ENCODE data around the gene CIAO2B. TPM values are rescaled to one million over a fixed set of nuclear protein-coding genes. Genes with fewer than 3 reads are reported as not detected.
"Not testable (repeated sequence)": the region's sequence is repeated elsewhere in the genome, so short reads cannot be mapped to it uniquely, and the experiment has no call there.

Gene CIAO2B
- total RNA-seq, 2 experiments from 2014 or later, result 95.2 to 112 TPM

GRCh38 chr16:66944971-66945370 lies 10.8 kb upstream of the CIAO2B start:
- Mint-ChIP-seq H3K4me1 (peaks cover 20% of the 10 kb centered on the region), H3K27me3 (peaks cover 21% of the 10 kb centered on the region)
- H3K27ac Mint-ChIP-seq; POLR2A ChIA-PET; H3K4me3 Mint-ChIP-seq; H3K9me3 Mint-ChIP-seq; DNase-seq; H3K36me3 Mint-ChIP-seq (ENCODE audit: low read depth): not testable (repeated sequence)
- CTCF ChIA-PET, result interaction anchor here (0.6 to 2.2 kb wide), 4 partner anchors 73 to 279 kb away, joined by 3 to 6 read pairs (median 4); no protein-coding TSS in a partner anchor

- H3K27ac Mint-ChIP-seq, result peak overlapping the region; percentile 54
- POLR2A ChIA-PET, result no interaction called here
- H3K9me3 Mint-ChIP-seq, result no peaks in the 10 kb centered on the region
- peaks cover 7% of the 10 kb centered on the region for H3K36me3 Mint-ChIP-seq (ENCODE audit: low read depth)
- H3K27me3 Mint-ChIP-seq, result peaks cover 12% of the 10 kb centered on the region
- CTCF ChIA-PET, result interaction anchor here (0.6 to 2.2 kb wide), 9 partner anchors 13 to 183 kb away, joined by 3 to 6 read pairs (median 4); partner anchors contain the start of gene CES3
- DNase-seq, result no peak
- peaks cover 18% of the 10 kb centered on the region for H3K4me1 Mint-ChIP-seq
- no peak overlapping the region for H3K4me3 Mint-ChIP-seq
These were observed 9.8 kb upstream of the CIAO2B start for GRCh38 chr16:66944054-66944441.

GRCh38 chr16:66943426-66944053 lies 9.3 kb upstream of the CIAO2B start:
- Mint-ChIP-seq H3K36me3 (ENCODE audit: low read depth) (peaks cover 7% of the 10 kb centered on the region), H3K27ac (no peak overlapping the region), H3K9me3 (no peaks in the 10 kb centered on the region), H3K4me1 (peaks cover 16% of the 10 kb centered on the region), H3K4me3 (no peak overlapping the region), H3K27me3 (peaks cover 8% of the 10 kb centered on the region)
- CTCF ChIA-PET, result interaction anchor here (0.7 to 2.2 kb wide), 9 partner anchors 14 to 232 kb away, joined by 3 to 6 read pairs (median 4); partner anchors contain the start of gene CES3
- POLR2A ChIA-PET, result no interaction called here
- no peak for DNase-seq

GRCh38 chr16:66942981-66943380 lies 8.8 kb upstream of the CIAO2B start:
- ChIA-PET CTCF (interaction anchor here (0.7 to 2.2 kb wide), 6 partner anchors 14 to 233 kb away, joined by 3 to 6 read pairs (median 4); partner anchors contain the start of gene CES3), POLR2A (no interaction called here)
- H3K4me3 Mint-ChIP-seq, result no peak overlapping the region
- H3K27ac Mint-ChIP-seq, result no peak overlapping the region
- no peaks in the 10 kb centered on the region for H3K9me3 Mint-ChIP-seq
- DNase-seq, result no peak
- peaks cover 2% of the 10 kb centered on the region for H3K27me3 Mint-ChIP-seq
- H3K36me3 Mint-ChIP-seq (ENCODE audit: low read depth), result peaks cover 7% of the 10 kb centered on the region
- H3K4me1 Mint-ChIP-seq, result peaks cover 11% of the 10 kb centered on the region

- no peak for DNase-seq
- no peaks in the 10 kb centered on the region for H3K27me3 Mint-ChIP-seq
- no peak overlapping the region for H3K4me3 Mint-ChIP-seq
- POLR2A ChIA-PET, result no interaction called here
- CTCF ChIA-PET, result interaction anchor here (1.2 to 1.7 kb wide), 3 partner anchors 12 to 215 kb away, joined by 3 to 4 read pairs (median 3); no protein-coding TSS in a partner anchor
- peaks cover 23% of the 10 kb centered on the region for H3K4me1 Mint-ChIP-seq
- no peaks in the 10 kb centered on the region for H3K9me3 Mint-ChIP-seq
- H3K36me3 Mint-ChIP-seq (ENCODE audit: low read depth), result peaks cover 7% of the 10 kb centered on the region
- no peak overlapping the region for H3K27ac Mint-ChIP-seq
These were observed 6.0 kb upstream of the CIAO2B start for GRCh38 chr16:66940236-66940635.

- CTCF ChIA-PET, result interaction anchor here (1.0 to 1.7 kb wide), 2 partner anchors 14 to 216 kb away, joined by 3 read pairs; no protein-coding TSS in a partner anchor
- H3K27me3 Mint-ChIP-seq, result no peaks in the 10 kb centered on the region
- no peak for DNase-seq
- H3K4me1 Mint-ChIP-seq, result peaks cover 26% of the 10 kb centered on the region
- no peaks in the 10 kb centered on the region for H3K9me3 Mint-ChIP-seq
- H3K4me3 Mint-ChIP-seq, result no peak overlapping the region
- peaks cover 7% of the 10 kb centered on the region for H3K36me3 Mint-ChIP-seq (ENCODE audit: low read depth)
- POLR2A ChIA-PET, result no interaction called here
- no peak overlapping the region for H3K27ac Mint-ChIP-seq
These were observed 5.2 kb upstream of the CIAO2B start for GRCh38 chr16:66939366-66939765.

GRCh38 chr16:66937725-66938337 lies 3.6 kb upstream of the CIAO2B start:
- no peaks in the 10 kb centered on the region for H3K27me3 Mint-ChIP-seq
- POLR2A ChIA-PET, result no interaction called here
- H3K9me3 Mint-ChIP-seq, result no peaks in the 10 kb centered on the region
- no peak for DNase-seq
- peaks cover 15% of the 10 kb centered on the region for H3K36me3 Mint-ChIP-seq (ENCODE audit: low read depth)
- CTCF ChIA-PET, result no interaction called here
- H3K27ac Mint-ChIP-seq, result no peak overlapping the region
- H3K4me1 Mint-ChIP-seq, result peaks cover 42% of the 10 kb centered on the region
- no peak overlapping the region for H3K4me3 Mint-ChIP-seq

GRCh38 chr16:66936889-66937554 lies 2.8 kb upstream of the CIAO2B start:
- no peak for DNase-seq
- Mint-ChIP-seq H3K4me3 (peak overlapping the region; percentile 99), H3K9me3 (no peaks in the 10 kb centered on the region), H3K36me3 (ENCODE audit: low read depth) (peaks cover 20% of the 10 kb centered on the region), H3K4me1 (peaks cover 50% of the 10 kb centered on the region), H3K27ac (peak overlapping the region; percentile 64), H3K27me3 (no peaks in the 10 kb centered on the region)
- CTCF ChIA-PET, result interaction anchor here (0.8 kb wide), 1 partner anchor 199 kb away, joined by 3 read pairs; no protein-coding TSS in a partner anchor
- POLR2A ChIA-PET, result interaction anchor here (0.7 kb wide), 1 partner anchor 1063 kb away, joined by 5 read pairs; no protein-coding TSS in a partner anchor

- Mint-ChIP-seq H3K4me1 (peaks cover 54% of the 10 kb centered on the region), H3K27me3 (no peaks in the 10 kb centered on the region), H3K4me3 (peak overlapping the region; percentile 99), H3K9me3 (no peaks in the 10 kb centered on the region), H3K36me3 (ENCODE audit: low read depth) (peaks cover 24% of the 10 kb centered on the region), H3K27ac (peak overlapping the region; percentile 64)
- ChIA-PET CTCF (interaction anchor here (0.8 kb wide), 1 partner anchor 198 kb away, joined by 3 read pairs; no protein-coding TSS in a partner anchor), POLR2A (no interaction called here)
- no peak for DNase-seq
These were observed 2.3 kb upstream of the CIAO2B start for GRCh38 chr16:66936462-66936861.

- H3K27ac Mint-ChIP-seq, result peak within 1 kb of the TSS; percentile 97
- ChIA-PET POLR2A (no interaction called here), CTCF (no interaction called here)
- no peaks in the 10 kb centered on the region for H3K9me3 Mint-ChIP-seq
- H3K36me3 Mint-ChIP-seq (ENCODE audit: low read depth), result peaks cover 26% of the 10 kb centered on the region
- H3K4me3 Mint-ChIP-seq, result peak within 1 kb of the TSS; percentile 99
- H3K4me1 Mint-ChIP-seq, result peaks cover 54% of the 10 kb centered on the region
- no peak for DNase-seq
- no peaks in the 10 kb centered on the region for H3K27me3 Mint-ChIP-seq
These were observed 1.3 kb upstream of the CIAO2B start, which contains the start of gene CES2 for GRCh38 chr16:66935314-66936011. Gene CES2, plus strand, starts transcription at chr16:66935516. Its CDS starts 120 bp downstream, at chr16:66935636.

GRCh38 chr16:66934839-66935313 lies 674 bp upstream of the CIAO2B start:
- H3K4me3 Mint-ChIP-seq, result peak overlapping the region; percentile 99
- POLR2A ChIA-PET, H3K27me3 Mint-ChIP-seq, CTCF ChIA-PET, DNase-seq, H3K9me3 Mint-ChIP-seq: not testable (repeated sequence)
- H3K4me1 Mint-ChIP-seq, result peaks cover 54% of the 10 kb centered on the region
- peaks cover 25% of the 10 kb centered on the region for H3K36me3 Mint-ChIP-seq (ENCODE audit: low read depth)
- H3K27ac Mint-ChIP-seq, result peak overlapping the region; percentile 97

GRCh38 chr16:66933776-66934137 lies 445 bp downstream of the CIAO2B start:
- peak; percentile 50 for DNase-seq
- peak overlapping the region; percentile 99 for H3K4me3 Mint-ChIP-seq
- CTCF ChIA-PET, result interaction anchor here (1.0 to 1.2 kb wide), 3 partner anchors 8 to 84 kb away, joined by 3 to 5 read pairs (median 3); partner anchors contain the start of gene RRAD
- no peaks in the 10 kb centered on the region for H3K27me3 Mint-ChIP-seq
- no peaks in the 10 kb centered on the region for H3K9me3 Mint-ChIP-seq
- POLR2A ChIA-PET, result interaction anchor here (1.2 kb wide), 1 partner anchor 53 kb away, joined by 3 read pairs; the partner anchor contains the start of gene PDP2
- peak overlapping the region; percentile 97 for H3K27ac Mint-ChIP-seq
- peaks cover 23% of the 10 kb centered on the region for H3K36me3 Mint-ChIP-seq (ENCODE audit: low read depth)
- H3K4me1 Mint-ChIP-seq, result peaks cover 54% of the 10 kb centered on the region

Data from activated CD4-positive, alpha-beta T cell treated with anti-CD3 and anti-CD28 coated beads, Interleukin-2, amount 10 ng/mL, durations not matched to agents 7 days and 5 days (primary cell).